ENCODE data around the gene SH2D1A. TPM values are rescaled to one million over a fixed set of nuclear protein-coding genes. Genes with fewer than 3 reads are reported as not detected.

Gene SH2D1A
- total RNA-seq, 1 experiment from 2014 or later = not detected

DNA sequence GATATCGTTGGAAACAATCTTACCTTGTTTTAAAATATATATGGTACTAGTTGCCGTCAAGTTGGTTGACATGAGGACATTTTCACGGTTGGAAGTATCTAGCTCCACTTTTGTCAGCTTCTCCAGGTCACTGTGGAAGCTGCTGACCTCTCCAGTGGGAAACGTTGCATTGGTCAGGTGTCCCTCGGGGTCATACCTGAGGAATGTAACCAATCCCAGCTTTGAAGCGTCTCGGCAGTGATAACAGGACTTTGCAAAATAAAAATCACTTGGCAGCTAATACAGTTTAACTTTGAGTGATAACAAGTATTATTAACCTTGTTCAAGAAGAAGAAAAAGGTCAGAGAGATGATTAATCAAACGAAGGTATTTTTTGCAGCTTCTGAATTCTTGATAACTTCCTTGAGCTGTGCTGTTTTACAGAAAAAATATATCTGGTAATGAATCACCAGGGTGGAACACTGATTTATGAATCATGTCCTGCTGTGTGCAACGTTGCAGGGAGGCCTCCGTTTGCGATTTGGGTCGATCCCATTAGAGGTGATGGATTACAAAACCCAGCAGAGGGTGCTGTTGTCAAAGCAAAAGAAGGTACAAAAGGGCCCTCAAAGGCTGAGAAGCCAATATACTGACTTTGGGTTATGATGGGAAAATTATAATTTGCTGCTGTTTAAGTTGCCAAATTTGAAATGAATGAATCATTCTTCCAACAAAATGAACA lies 60.1 kb downstream of the SH2D1A start:
- no peak overlapping the region for H3K18ac ChIP-seq (ENCODE audit: insufficient read length, low read depth, low read length)
- no peak overlapping the region for H3K4ac ChIP-seq (ENCODE audit: low read depth, low read length)
- H4K5ac ChIP-seq (ENCODE audit: insufficient read length, low read depth, low read length) = no peak overlapping the region
- no peaks in the 10 kb centered on the region for H3K79me1 ChIP-seq (ENCODE audit: insufficient read depth, low read depth, low read length, poor library complexity, severe bottlenecking)
- H2BK120ac ChIP-seq (ENCODE audit: low read depth, low read length, poor library complexity, severe bottlenecking) = no peak overlapping the region
- H2BK5ac ChIP-seq (ENCODE audit: insufficient read length, low read length) = no peak overlapping the region
- Mint-ChIP-seq H3K4me3 (no peak overlapping the region), H3K27ac (no peak overlapping the region), H3K36me3 (ENCODE audit: insufficient read depth in 1 of 3, low read depth in 3 of 3) (no peaks in the 10 kb centered on the region), H3K4me1 (peaks cover 0 to 8% of the 10 kb centered on the region in 2 experiments; a peak in 2 of 4 replicates), H3K9me3 (peaks cover 0 to 6% of the 10 kb centered on the region in 2 experiments; a peak in 4 of 5 replicates), H3K27me3 (ENCODE audit: low read depth) (peaks cover 3% of the 10 kb centered on the region; the same call in 1 of the 2 replicates)
- no peaks in the 10 kb centered on the region for H3K79me2 ChIP-seq (ENCODE audit: insufficient read depth, low read length)
- DNase-seq = no peak
- TF ChIP-seq, protein P1, sequence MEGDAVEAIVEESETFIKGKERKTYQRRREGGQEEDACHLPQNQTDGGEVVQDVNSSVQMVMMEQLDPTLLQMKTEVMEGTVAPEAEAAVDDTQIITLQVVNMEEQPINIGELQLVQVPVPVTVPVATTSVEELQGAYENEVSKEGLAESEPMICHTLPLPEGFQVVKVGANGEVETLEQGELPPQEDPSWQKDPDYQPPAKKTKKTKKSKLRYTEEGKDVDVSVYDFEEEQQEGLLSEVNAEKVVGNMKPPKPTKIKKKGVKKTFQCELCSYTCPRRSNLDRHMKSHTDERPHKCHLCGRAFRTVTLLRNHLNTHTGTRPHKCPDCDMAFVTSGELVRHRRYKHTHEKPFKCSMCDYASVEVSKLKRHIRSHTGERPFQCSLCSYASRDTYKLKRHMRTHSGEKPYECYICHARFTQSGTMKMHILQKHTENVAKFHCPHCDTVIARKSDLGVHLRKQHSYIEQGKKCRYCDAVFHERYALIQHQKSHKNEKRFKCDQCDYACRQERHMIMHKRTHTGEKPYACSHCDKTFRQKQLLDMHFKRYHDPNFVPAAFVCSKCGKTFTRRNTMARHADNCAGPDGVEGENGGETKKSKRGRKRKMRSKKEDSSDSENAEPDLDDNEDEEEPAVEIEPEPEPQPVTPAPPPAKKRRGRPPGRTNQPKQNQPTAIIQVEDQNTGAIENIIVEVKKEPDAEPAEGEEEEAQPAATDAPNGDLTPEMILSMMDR (conservative IDR thresholded peaks at IDR 0.05) = peak; percentile 84
- WGBS (ENCODE audit: extremely low coverage, insufficient read length, low lambda C conversion rate) = no CpG with 5 or more reads among the region's 12 CpGs
- H3K4me1 ChIP-seq (ENCODE audit: insufficient read depth, low read length) = no peaks in the 10 kb centered on the region
- no peaks in the 10 kb centered on the region for H3K9me3 ChIP-seq (ENCODE audit: control insufficient read depth, low read depth, low read length)
- H4K91ac ChIP-seq (ENCODE audit: insufficient read length, low read depth, low read length) = no peak overlapping the region
- H2BK20ac ChIP-seq (ENCODE audit: low read depth, low read length, poor library complexity, severe bottlenecking) = no peak overlapping the region
- H4K8ac ChIP-seq (replicated peaks; ENCODE audit: insufficient read length, low read depth, low read length) = no peak overlapping the region
- H3K23me2 ChIP-seq (ENCODE audit: insufficient read length, low read depth, low read length, poor library complexity, severe bottlenecking) = no peaks in the 10 kb centered on the region
- H3K56ac ChIP-seq (ENCODE audit: insufficient read length, low read depth, low read length) = no peak overlapping the region
- no peak overlapping the region for H2BK12ac ChIP-seq (ENCODE audit: insufficient read length, low read depth, low read length)
- H3K23ac ChIP-seq (ENCODE audit: insufficient read length, low read depth, low read length) = no peak overlapping the region
- no peak overlapping the region for H2AFZ ChIP-seq (ENCODE audit: low read length)
- no peak overlapping the region for H3K4me2 ChIP-seq (ENCODE audit: insufficient read depth, insufficient read length, low read length)
- H4K20me1 ChIP-seq (ENCODE audit: control insufficient read depth, insufficient read depth, insufficient read length) = no peaks in the 10 kb centered on the region
- H3K27ac ChIP-seq (ENCODE audit: insufficient read length, low read depth, low read length) = no peak overlapping the region
- no peak overlapping the region for H3T11ph ChIP-seq (ENCODE audit: low read length)
- no peak overlapping the region for H2BK15ac ChIP-seq (ENCODE audit: low read depth, low read length)
- no peaks in the 10 kb centered on the region for H3K27me3 ChIP-seq (ENCODE audit: insufficient read depth, low read length)
- H3K14ac ChIP-seq (ENCODE audit: insufficient read depth, low read length) = no peak overlapping the region
- no peak overlapping the region for H2AK5ac ChIP-seq (ENCODE audit: insufficient read length, low read length)
- no peak overlapping the region for H3K9ac ChIP-seq (ENCODE audit: extremely low read depth, insufficient read length, low read length)

All from H9 (cell line).